Activated T-helper 17 cell treated with anti-CD3 and anti-CD28 coated beads, Interleukin-2, amount 50 U/mL, for 72 hours (primary cell): ENCODE data around the gene ASIC2. TPM values are rescaled to one million over a fixed set of nuclear protein-coding genes. Genes with fewer than 3 reads are reported as not detected.

Source experiments
- ATAC-seq: fragments of 150-1000 bp; cut with Tn5 transposase; replicated peaks from 2 replicates; pipeline ENCODE4 v1.10.0; 2021; ENCODE audit warnings: mild to moderate bottlenecking, moderate library complexity
- H3K27ac Mint-ChIP-seq: one replicate; pipeline ENCODE4 v1.8.0; 2022; ENCODE audit warnings: mixed read lengths
- H3K27me3 Mint-ChIP-seq: one replicate; pipeline ENCODE4 v1.8.0; 2022; ENCODE audit warnings: mixed read lengths
- H3K36me3 Mint-ChIP-seq: one replicate; pipeline ENCODE4 v1.8.0; 2022; ENCODE audit warnings: low read depth, mild to moderate bottlenecking, mixed read lengths
- H3K4me1 Mint-ChIP-seq: one replicate; pipeline ENCODE4 v1.8.0; 2022; ENCODE audit warnings: mixed read lengths
- H3K4me3 Mint-ChIP-seq: one replicate; pipeline ENCODE4 v1.8.0; 2022; ENCODE audit warnings: mild to moderate bottlenecking, mixed read lengths
- H3K9me3 Mint-ChIP-seq: one replicate; pipeline ENCODE4 v1.8.0; 2022; ENCODE audit warnings: mixed read lengths
- total RNA-seq, 2 donors: library from RNA; stranded (reverse); gene quantifications; one replicate each; pipeline ENCODE4 v1.2.3, GENCODE V29; 2022

ASIC2 gene
- total RNA-seq, 2 donors from 2014 or later, result not detected

DNA sequence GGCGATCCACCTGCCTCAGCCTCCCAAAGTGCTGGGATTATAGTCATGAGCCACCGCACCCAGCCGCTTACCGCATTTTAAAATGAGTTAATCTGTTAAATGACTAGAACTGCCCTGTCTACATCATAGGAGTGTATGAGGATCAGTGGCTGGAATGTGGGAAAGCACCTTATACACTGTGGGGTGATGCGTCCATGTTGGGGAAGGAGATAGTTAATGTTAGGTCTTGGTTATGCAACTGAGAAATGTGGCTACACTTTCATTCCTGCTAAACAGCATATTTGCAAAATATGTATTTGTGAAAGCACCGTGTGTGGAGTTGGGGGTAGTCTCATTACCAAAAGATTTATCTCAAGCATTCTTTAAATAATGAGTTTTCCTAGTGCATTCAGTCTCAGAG, 193.8 kb downstream of the ASIC2 start:
- peaks cover 20% of the 10 kb centered on the region for H3K27me3 Mint-ChIP-seq

DNA sequence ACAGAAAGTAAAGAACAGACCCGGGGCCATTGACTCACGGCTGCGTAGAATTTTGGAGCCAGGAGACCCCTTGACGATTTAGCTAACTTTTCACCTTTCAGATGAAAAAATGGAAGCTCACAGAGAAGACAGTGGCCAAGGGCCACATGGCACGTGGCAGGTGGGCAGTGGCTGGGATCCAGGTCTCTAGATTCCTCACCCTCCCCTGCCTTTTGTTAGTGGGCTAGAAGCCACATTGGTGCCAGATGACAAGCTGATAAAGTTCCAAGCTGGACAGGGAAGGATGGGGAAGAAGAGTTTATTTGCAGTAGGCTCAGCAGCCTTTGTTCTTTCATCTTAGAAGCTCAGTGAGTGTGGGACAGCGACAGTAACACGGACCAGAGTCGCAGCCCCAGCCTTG, 195.7 kb downstream of the ASIC2 start:
- Mint-ChIP-seq H3K9me3 (no peaks in the 10 kb centered on the region), H3K27me3 (peaks cover 28% of the 10 kb centered on the region), H3K36me3 (no peaks in the 10 kb centered on the region), H3K4me1 (no peaks in the 10 kb centered on the region), H3K27ac (no peak overlapping the region), H3K4me3 (no peak overlapping the region)
- no peak for ATAC-seq

More for the DNA sequence above, 193.8 kb downstream of the ASIC2 start:
- Mint-ChIP-seq H3K27ac (no peak overlapping the region), H3K4me3 (no peak overlapping the region), H3K9me3 (no peaks in the 10 kb centered on the region), H3K36me3 (no peaks in the 10 kb centered on the region), H3K4me1 (no peaks in the 10 kb centered on the region)
- ATAC-seq, result no peak

DNA sequence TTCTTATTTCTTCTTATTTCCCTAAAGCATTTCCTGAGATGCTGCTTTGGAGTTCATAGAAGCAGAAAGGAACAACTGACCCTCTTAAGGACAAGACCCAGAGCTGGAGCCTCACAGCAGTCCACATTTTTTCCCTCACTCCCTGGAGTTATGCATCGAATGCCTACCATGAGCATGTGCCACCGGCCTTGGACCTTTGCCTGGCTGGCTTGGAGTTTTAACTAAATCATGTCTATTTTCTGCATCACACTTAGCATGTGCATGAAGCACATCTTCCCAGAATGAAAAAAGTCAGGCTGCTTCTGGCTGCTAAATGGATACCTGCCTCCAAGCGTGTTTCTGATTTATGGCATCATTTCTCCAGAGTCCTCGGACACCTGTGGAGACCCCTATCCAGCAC, 196.9 kb downstream of the ASIC2 start:
- peaks cover 28% of the 10 kb centered on the region for H3K27me3 Mint-ChIP-seq
- no peaks in the 10 kb centered on the region for H3K36me3 Mint-ChIP-seq
- H3K9me3 Mint-ChIP-seq, result no peaks in the 10 kb centered on the region
- H3K4me1 Mint-ChIP-seq, result no peaks in the 10 kb centered on the region
- no peak overlapping the region for H3K27ac Mint-ChIP-seq
- H3K4me3 Mint-ChIP-seq, result no peak overlapping the region
- no peak for ATAC-seq

DNA sequence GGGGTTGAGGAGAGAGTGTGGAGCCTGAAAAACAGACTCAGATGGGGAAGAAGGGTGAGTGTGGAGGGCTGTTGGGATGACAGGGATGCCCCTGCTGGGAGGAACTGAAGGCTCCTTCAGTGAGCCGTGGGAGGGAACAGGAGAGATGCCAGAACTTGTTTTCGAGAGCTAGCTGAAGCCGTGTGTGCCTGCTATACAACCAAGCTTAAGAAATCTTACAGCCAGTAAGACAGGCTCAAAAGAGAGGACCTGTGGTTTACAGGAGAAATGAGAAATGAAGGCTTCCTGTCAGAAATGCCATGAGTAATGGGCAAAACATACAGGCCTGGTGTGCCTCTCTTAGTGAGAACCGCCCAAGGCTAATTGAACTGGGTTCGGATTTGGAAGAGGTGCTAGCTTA, 201.8 kb downstream of the ASIC2 start:
- Mint-ChIP-seq H3K36me3 (no peaks in the 10 kb centered on the region), H3K27me3 (peaks cover 52% of the 10 kb centered on the region)

DNA sequence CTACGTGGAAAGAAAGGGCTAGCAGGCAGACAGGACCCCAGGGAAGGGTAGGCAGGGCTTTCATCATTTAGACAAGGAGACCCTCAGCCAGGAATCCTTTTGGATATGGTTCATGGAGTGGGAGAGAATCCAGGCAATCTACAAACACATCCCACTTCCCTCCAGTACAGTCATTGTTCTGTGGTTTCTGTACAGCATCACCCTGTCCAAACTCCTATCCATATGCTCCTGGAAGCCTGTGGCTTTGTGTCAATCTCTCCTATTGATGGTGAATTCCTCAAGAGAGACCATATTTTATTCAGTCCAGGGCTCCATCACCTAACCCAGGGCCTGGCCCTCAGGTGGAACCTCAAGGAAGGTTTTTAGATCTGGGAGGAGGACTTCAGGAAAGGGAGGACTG, 202.3 kb downstream of the ASIC2 start:
- H3K4me3 Mint-ChIP-seq, result no peak overlapping the region
- H3K4me1 Mint-ChIP-seq, result no peaks in the 10 kb centered on the region
- ATAC-seq, result no peak
- no peaks in the 10 kb centered on the region for H3K36me3 Mint-ChIP-seq
- no peak overlapping the region for H3K27ac Mint-ChIP-seq
- peaks cover 55% of the 10 kb centered on the region for H3K27me3 Mint-ChIP-seq
- no peaks in the 10 kb centered on the region for H3K9me3 Mint-ChIP-seq

More for the DNA sequence above, 201.8 kb downstream of the ASIC2 start:
- Mint-ChIP-seq H3K4me3 (no peak overlapping the region), H3K4me1 (no peaks in the 10 kb centered on the region), H3K27ac (no peak overlapping the region), H3K9me3 (no peaks in the 10 kb centered on the region)
- ATAC-seq, result no peak

DNA sequence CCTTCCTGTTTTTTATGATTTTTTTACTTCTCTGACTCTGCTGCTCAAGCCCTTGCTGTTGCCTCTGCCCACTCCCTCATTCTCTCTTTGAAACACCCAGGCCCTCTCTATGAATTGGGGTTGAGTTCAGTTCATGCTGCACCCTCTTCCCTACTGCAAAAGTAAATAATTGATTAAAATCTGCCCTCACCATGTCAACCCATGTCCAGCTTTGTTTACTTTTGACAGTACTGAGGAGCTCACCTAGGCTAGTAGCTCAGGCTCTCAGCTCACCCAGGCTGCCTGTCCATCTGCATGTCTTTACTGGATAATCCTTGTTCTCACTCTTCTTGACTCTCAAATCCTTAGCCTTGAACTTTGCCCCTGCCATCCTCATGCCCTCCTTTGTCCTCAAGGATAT, 206.2 kb downstream of the ASIC2 start:
- no peaks in the 10 kb centered on the region for H3K9me3 Mint-ChIP-seq
- peaks cover 4% of the 10 kb centered on the region for H3K4me1 Mint-ChIP-seq
- no peaks in the 10 kb centered on the region for H3K36me3 Mint-ChIP-seq
- no peak overlapping the region for H3K4me3 Mint-ChIP-seq
- H3K27ac Mint-ChIP-seq, result no peak overlapping the region
- H3K27me3 Mint-ChIP-seq, result peaks cover 50% of the 10 kb centered on the region
- ATAC-seq, result no peak

DNA sequence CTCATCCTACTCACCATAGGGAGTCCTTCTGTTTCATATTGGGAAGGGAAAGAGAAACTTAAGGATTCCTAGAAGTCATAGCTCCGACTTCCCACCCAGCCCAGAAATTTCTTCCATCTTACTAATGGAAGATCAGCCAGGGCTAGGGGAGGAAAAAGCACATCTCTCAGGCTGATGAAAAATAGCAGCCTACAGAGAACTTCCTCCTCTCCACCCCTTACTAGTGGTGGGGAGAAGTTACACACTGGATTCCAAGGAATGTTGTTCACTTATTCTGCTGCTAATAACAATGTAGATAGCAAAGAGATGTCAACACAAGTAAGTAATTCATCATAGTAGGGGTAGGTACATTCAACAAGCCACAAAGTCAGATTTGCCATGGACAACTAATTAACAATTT, 207.1 kb downstream of the ASIC2 start:
- peaks cover 53% of the 10 kb centered on the region for H3K27me3 Mint-ChIP-seq
- no peak for ATAC-seq
- H3K36me3 Mint-ChIP-seq, result no peaks in the 10 kb centered on the region
- H3K9me3 Mint-ChIP-seq, result no peaks in the 10 kb centered on the region
- H3K4me1 Mint-ChIP-seq, result peaks cover 4% of the 10 kb centered on the region
- no peak overlapping the region for H3K27ac Mint-ChIP-seq
- no peak overlapping the region for H3K4me3 Mint-ChIP-seq

DNA sequence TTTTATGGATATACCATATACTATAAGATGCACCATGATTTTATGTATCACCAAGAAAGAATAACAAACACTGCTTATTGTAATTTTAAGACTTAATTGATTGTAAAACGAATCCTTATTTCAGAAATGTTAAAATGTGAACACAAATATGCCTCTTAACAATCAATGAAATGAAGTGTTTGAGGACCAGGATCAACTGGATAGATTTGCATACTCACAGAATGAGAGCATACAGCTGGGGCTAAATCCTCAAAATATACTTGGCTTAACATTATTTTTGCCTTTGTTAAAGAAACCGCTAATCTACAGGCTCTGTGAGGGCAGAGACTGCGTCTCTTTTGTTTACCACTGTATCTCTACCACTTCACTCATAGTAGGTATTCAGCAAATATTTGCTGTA, 207.8 kb downstream of the ASIC2 start:
- peaks cover 48% of the 10 kb centered on the region for H3K27me3 Mint-ChIP-seq
- no peak overlapping the region for H3K4me3 Mint-ChIP-seq
- no peak for ATAC-seq
- no peak overlapping the region for H3K27ac Mint-ChIP-seq
- no peaks in the 10 kb centered on the region for H3K36me3 Mint-ChIP-seq
- H3K9me3 Mint-ChIP-seq, result no peaks in the 10 kb centered on the region
- peaks cover 4% of the 10 kb centered on the region for H3K4me1 Mint-ChIP-seq

DNA sequence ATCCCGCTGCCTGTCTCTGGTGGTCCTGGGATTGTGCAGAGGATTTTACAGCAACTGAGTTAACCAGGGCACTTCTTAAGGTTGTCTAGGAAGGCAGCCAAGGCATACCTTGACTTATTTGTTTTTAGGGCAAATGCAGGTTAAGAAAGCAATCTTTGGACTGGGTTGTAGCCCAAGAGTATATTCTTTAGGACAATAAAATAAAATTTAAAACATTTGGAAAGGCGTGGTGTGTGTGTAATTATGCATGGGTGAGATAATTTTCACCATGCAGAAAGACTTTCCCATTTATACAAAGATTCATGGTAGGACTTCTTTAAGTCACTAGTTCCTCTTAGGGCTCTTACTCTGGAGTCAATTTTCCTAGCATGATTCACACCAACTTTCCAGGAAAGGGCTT, 208.3 kb downstream of the ASIC2 start:
- Mint-ChIP-seq H3K9me3 (no peaks in the 10 kb centered on the region), H3K36me3 (no peaks in the 10 kb centered on the region)

DNA sequence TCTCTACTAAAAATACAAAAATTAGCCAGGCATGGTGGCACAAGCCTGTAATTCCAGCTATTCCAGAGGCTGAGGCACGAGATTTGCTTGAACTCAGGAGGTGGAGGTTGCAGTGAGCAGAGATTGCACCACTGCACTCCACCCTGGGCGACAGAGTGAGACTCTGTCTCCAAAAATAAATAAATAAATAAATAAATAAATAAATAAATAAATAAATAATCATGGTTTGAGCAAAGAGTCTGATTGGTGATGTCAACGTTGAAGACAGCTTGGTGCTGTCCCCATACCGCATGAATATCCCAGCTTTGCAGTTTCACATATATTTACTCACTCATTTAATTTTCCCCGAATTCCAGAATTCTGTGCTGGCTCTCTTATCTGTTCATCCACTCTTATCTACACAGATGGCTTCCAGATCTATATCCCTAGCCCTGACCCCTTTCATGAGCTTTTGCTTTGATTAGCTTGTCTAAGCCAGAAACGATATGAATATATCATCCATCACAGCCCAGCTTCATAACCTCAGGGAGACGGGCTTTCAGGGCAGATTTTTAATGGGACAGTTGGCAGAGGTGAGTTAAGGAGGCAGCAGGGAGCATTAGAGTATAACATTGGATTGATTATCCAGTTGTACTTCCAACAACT, 210.4 kb downstream of the ASIC2 start:
- H3K27me3 Mint-ChIP-seq, result peaks cover 50% of the 10 kb centered on the region
- no peak for ATAC-seq
- no peak overlapping the region for H3K27ac Mint-ChIP-seq
- no peaks in the 10 kb centered on the region for H3K9me3 Mint-ChIP-seq
- H3K4me1 Mint-ChIP-seq, result peaks cover 4% of the 10 kb centered on the region
- H3K4me3 Mint-ChIP-seq, result no peak overlapping the region
- no peaks in the 10 kb centered on the region for H3K36me3 Mint-ChIP-seq

More for the DNA sequence above, 208.3 kb downstream of the ASIC2 start:
- H3K4me3 Mint-ChIP-seq, result no peak overlapping the region
- H3K27ac Mint-ChIP-seq, result no peak overlapping the region
- H3K27me3 Mint-ChIP-seq, result peaks cover 49% of the 10 kb centered on the region
- ATAC-seq, result no peak
- peaks cover 4% of the 10 kb centered on the region for H3K4me1 Mint-ChIP-seq

DNA sequence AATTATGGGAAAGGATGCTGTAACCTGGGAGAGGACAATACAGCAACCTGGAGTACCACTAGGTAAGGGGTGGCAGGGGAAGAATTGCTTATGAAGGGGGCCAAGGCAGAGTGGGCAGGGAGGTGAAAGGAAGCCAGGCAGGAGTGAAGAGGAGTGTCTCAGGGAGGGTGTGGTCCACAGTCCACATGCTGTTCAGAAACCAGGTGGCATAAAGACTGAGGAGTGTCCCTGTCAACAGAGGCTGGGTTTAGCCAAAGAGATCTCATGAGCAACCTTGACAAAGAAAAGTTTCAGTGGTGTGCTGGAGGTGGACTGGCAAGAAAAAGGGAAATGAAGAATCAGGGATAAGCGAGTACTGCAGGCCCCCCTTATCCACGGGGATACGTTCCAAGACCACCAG, 213.0 kb downstream of the ASIC2 start:
- Mint-ChIP-seq H3K4me3 (no peak overlapping the region), H3K36me3 (no peaks in the 10 kb centered on the region), H3K27ac (no peak overlapping the region), H3K4me1 (peaks cover 4% of the 10 kb centered on the region), H3K9me3 (no peaks in the 10 kb centered on the region), H3K27me3 (peaks cover 45% of the 10 kb centered on the region)
- ATAC-seq, result no peak

DNA sequence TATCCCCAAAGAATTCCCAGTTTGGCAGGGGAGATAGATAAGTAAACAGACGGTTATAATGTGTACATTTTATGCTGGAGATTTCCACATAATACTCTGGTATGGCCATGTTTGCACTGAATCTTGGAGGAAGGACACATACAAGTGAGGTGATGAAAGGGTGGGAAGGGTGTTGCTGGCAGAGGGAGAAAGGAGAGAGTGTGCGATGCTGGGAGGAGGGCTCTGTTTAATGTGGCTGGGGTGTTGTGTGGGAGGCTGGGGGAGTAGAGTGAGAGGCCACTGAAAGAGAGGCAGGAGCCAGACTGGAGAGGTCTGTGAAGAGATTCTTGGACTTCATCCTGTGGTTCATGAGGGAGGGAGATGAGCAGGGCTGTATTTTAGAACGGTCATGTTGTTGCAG, 213.9 kb downstream of the ASIC2 start:
- no peak for ATAC-seq
- Mint-ChIP-seq H3K4me3 (no peak overlapping the region), H3K36me3 (no peaks in the 10 kb centered on the region), H3K27me3 (peaks cover 51% of the 10 kb centered on the region), H3K9me3 (no peaks in the 10 kb centered on the region), H3K27ac (no peak overlapping the region), H3K4me1 (peaks cover 4% of the 10 kb centered on the region)

DNA sequence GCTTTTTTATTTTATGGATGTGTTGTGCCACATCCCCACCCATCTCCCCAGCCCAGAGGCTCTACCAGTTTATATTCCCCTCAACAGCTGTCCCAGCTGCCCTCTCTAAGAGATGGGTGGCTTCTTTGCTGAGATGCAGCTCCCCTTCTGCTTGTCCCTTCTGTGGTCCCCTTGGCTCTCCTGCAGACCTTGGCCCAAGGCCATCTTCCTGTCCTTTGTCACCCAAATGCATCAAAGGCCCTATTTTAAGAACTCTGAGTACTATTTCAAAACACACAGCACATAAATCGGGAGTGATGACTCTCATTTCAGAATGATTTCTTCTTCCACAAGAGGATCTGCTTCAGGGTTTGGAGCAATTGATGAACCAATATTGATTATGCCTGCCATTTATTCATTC, 216.1 kb downstream of the ASIC2 start:
- H3K9me3 Mint-ChIP-seq, result no peaks in the 10 kb centered on the region

DNA sequence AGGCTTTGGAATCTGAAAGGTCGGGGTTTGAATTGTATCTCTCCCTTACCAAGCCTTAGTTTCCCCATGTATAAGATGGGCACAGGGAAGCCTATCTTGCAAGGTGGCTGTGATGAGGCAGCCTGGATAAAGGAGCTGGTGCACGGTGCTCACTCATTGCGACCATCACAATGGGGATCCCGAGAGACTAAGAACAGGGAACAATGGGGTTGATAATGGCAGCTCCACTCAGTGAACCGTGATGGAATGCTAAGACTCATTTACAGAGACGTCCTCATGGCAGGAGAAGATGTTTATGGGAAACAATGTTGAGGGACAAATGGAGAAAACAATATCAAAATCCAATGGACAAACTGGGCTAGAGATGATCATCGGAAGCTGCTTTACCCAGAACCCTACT, 219.7 kb downstream of the ASIC2 start:
- Mint-ChIP-seq H3K36me3 (no peaks in the 10 kb centered on the region), H3K9me3 (no peaks in the 10 kb centered on the region), H3K4me3 (no peak overlapping the region), H3K27ac (no peak overlapping the region), H3K4me1 (no peaks in the 10 kb centered on the region), H3K27me3 (peaks cover 38% of the 10 kb centered on the region)
- ATAC-seq, result no peak

More for the DNA sequence above, 216.1 kb downstream of the ASIC2 start:
- no peaks in the 10 kb centered on the region for H3K36me3 Mint-ChIP-seq
- H3K27ac Mint-ChIP-seq, result no peak overlapping the region
- no peaks in the 10 kb centered on the region for H3K4me1 Mint-ChIP-seq
- H3K4me3 Mint-ChIP-seq, result no peak overlapping the region
- peaks cover 53% of the 10 kb centered on the region for H3K27me3 Mint-ChIP-seq
- ATAC-seq, result no peak

DNA sequence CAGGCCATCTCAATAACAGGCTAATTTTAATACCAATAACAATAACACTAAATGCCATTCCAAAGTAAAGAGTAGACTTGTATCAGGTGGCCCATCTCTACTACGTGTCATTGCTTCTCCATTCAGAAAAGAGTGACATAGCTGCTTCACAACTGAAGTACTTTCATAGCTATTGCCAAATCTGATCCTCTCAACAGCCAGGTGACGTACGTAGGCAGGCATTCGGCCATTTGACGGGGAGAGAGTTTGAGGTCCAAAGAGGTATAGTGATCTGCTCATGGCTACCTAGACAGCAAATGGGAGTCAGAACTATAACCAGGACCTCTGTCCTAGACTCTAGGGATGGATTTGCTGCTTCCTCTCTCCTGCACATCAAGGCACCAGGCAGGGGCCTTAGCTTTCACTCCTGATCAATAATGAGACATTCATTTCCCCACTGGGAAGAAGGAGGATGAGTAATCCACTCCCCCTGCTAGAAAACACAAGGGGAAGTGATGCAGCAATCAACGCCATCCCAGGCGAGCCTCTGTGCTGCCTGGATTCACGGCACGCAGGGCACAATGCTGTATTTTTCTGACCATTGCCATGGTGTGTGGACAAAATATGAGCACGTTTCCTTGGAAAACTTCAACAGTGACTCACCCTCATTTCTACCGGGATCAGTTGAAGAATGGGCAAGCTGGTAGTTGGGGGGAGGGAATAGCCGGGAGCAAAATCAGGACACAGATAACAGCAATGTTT, 220.5 kb downstream of the ASIC2 start:
- Mint-ChIP-seq H3K4me3 (no peak overlapping the region), H3K4me1 (no peaks in the 10 kb centered on the region), H3K27me3 (peaks cover 37% of the 10 kb centered on the region), H3K36me3 (no peaks in the 10 kb centered on the region), H3K9me3 (no peaks in the 10 kb centered on the region), H3K27ac (no peak overlapping the region)
- no peak for ATAC-seq
